K562 (cell line): ENCODE results near the gene DNAJC2. TPM values are rescaled to one million over a fixed set of nuclear protein-coding genes. Genes with fewer than 3 reads are reported as not detected.

Experiments used
- ADNP ChIP-seq: fragments of 200-800 bp; sonication (Bioruptor generic); IDR thresholded peaks from 2 replicates; pipeline ENCODE4 v1.6.1; 2016; ENCODE audit warnings: missing genetic modification characterization, missing compliant biosample characterization
- ARHGAP35 ChIP-seq: fragments of 450-650 bp; IDR thresholded peaks from 2 replicates; pipeline ENCODE4 v1.6.1; 2018; ENCODE audit not compliant: partially characterized antibody
- CEBPG ChIP-seq, 3 experiments: fragments of 200-800 bp in 1 of 3; sonication (Bioruptor generic) in 1 of 3; sonication (generic) in 1 of 3; formaldehyde crosslinking in 1 of 3; IDR thresholded peaks in 2 of 3; conservative IDR thresholded peaks in 1 of 3; 2 replicates each; pipeline versions ENCODE4 v1.6.1 to v1.8.0; 2016 to 2022; ENCODE audit warnings: missing compliant biosample characterization in 2 of 3, missing genetic modification characterization in 2 of 3, mild to moderate bottlenecking in 1 of 3, missing genetic modification reagents in 1 of 3
- E4F1 ChIP-seq: fragments of 250-450 bp; sonication (Bioruptor Pico); IDR thresholded peaks from 2 replicates; pipeline ENCODE4 v1.5.0; 2021; ENCODE audit warnings: mild to moderate bottlenecking, borderline replicate concordance
- ETV1 ChIP-seq: fragments of 450-650 bp; conservative IDR thresholded peaks from 2 replicates; pipeline ENCODE4 v1.6.1; 2016; ENCODE audit warnings: missing genetic modification characterization, control low read depth, low read depth, missing compliant biosample characterization
- ETV5 ChIP-seq: sonication (generic); formaldehyde crosslinking; IDR thresholded peaks from 2 replicates; pipeline ENCODE4 v1.4.0; 2020; ENCODE audit warnings: low read depth, mild to moderate bottlenecking, missing genetic modification reagents
- HIVEP1 ChIP-seq: fragments of 250-450 bp; sonication (Bioruptor Pico); IDR thresholded peaks from 2 replicates; pipeline ENCODE4 v1.4.0; 2020; ENCODE audit warnings: mild to moderate bottlenecking
- KHSRP ChIP-seq: fragments of 450-650 bp; IDR thresholded peaks from 2 replicates; pipeline ENCODE4 v1.6.1; 2017
- KLF6 ChIP-seq: fragments of 250-450 bp; sonication (Bioruptor Pico); IDR thresholded peaks from 2 replicates; pipeline ENCODE4 v1.4.0; 2020; ENCODE audit warnings: mild to moderate bottlenecking, moderate library complexity, borderline replicate concordance
- NFRKB ChIP-seq: fragments of 450-650 bp; IDR thresholded peaks from 2 replicates; pipeline ENCODE4 v1.6.1; 2016; ENCODE audit warnings: low read depth
- NR3C1 ChIP-seq: sonication (generic); formaldehyde crosslinking; IDR thresholded peaks from 2 replicates; pipeline ENCODE4 v1.8.1; 2022; ENCODE audit warnings: missing genetic modification reagents
- NUFIP1 ChIP-seq: fragments of 450-650 bp; IDR thresholded peaks from 2 replicates; pipeline ENCODE4 v1.6.1; 2018; ENCODE audit not compliant: partially characterized antibody
- PCBP1 ChIP-seq: fragments of 200-400 bp; formaldehyde crosslinking; IDR thresholded peaks from 2 replicates; pipeline ENCODE4 v1.6.1; 2018; ENCODE audit warnings: mild to moderate bottlenecking, low read depth, low read length; ENCODE audit not compliant: poor library complexity, severe bottlenecking
- POU5F1 ChIP-seq: fragments of 150-350 bp; IDR thresholded peaks from 2 replicates; pipeline ENCODE4 v1.6.1; 2014; ENCODE audit warnings: borderline replicate concordance, low read length, low read depth, mild to moderate bottlenecking; ENCODE audit not compliant: partially characterized antibody
- TAF1 ChIP-seq: IDR thresholded peaks from 2 replicates; pipeline ENCODE4 v1.6.1; 2011; ENCODE audit warnings: mild to moderate bottlenecking, low read length, moderate library complexity; ENCODE audit not compliant: insufficient read depth, control insufficient read depth, severe bottlenecking; ENCODE audit errors: extremely low read depth
- ZMIZ1 ChIP-seq, 2 experiments: fragments of 150-350 bp in 1 of 2; IDR thresholded peaks; 2 replicates each; pipeline ENCODE4 v1.6.1; 2012 to 2016; ENCODE audit warnings: low read depth in 2 of 2, low read length in 2 of 2, mild to moderate bottlenecking in 1 of 2, moderate library complexity in 1 of 2
- ZNF3 ChIP-seq: fragments of 250-450 bp; sonication (Bioruptor Pico); IDR thresholded peaks from 2 replicates; pipeline ENCODE4 v1.5.0; 2021; ENCODE audit warnings: mild to moderate bottlenecking, moderate library complexity
- ZNF41 ChIP-seq: fragments of 250-450 bp; sonication (Bioruptor Pico); conservative IDR thresholded peaks from 2 replicates; pipeline ENCODE4 v1.4.0; 2020; ENCODE audit warnings: mild to moderate bottlenecking
- ZNF695 ChIP-seq: fragments of 450-650 bp; formaldehyde crosslinking; IDR thresholded peaks from 2 replicates; pipeline ENCODE4 v1.4.0; 2020; ENCODE audit warnings: mild to moderate bottlenecking, moderate library complexity
- ZSCAN32 ChIP-seq: fragments of 450-650 bp; formaldehyde crosslinking; IDR thresholded peaks from 2 replicates; pipeline ENCODE4 v1.4.0; 2020; ENCODE audit warnings: mild to moderate bottlenecking, moderate library complexity
- polyA plus RNA-seq, 8 experiments: library from polyadenylated mRNA; depleted of rRNA in 4 of 8; stranded (reverse) in 5 of 8; unstranded in 3 of 8; fragments of >200 nt; fragmentation: Nextera tagmentation in 2 of 8; fragmentation: Illumina TruSeq in 1 of 8; extraction: Ambion mirVana in 2 of 8; extraction: Trizol in 1 of 8; gene quantifications; 2 replicates each; pipeline versions ENCODE4 v1.2.1 to v1.2.3, GENCODE V29; 2011 to 2014; ENCODE audit warnings: inconsistent platforms in 1 of 8, missing spikeins in 1 of 8
- total RNA-seq, 7 experiments: library from RNA; depleted of rRNA in 6 of 7; stranded (reverse); fragments of >200 nt in 6 of 7; fragmentation: Illumina TruSeq in 2 of 7; extraction: Trizol in 2 of 7; gene quantifications; 2 replicates each; pipeline versions ENCODE4 v1.2.1 to v1.2.3, GENCODE V29; 2011 to 2021; ENCODE audit warnings: low replicate concordance in 1 of 7

The DNAJC2 gene
- total and polyA plus RNA-seq, 9 of the 15 experiments (the other 6 are each of a cell fraction or from before 2014, with no cell fraction given) = 40.2 to 157 (median 92.1) TPM

- TF ChIP-seq TAF1 (peak; percentile 97), ETV5 (peak; percentile 88), CEBPG (CRISPR knock-in tag; IDR thresholded peaks at IDR 0.05) (no peak), CEBPG (tag; conservative IDR thresholded peaks at IDR 0.05 in 1 of 2, IDR thresholded peaks at IDR 0.05 in 1 of 2) (no peak), ZNF695 (no peak), KHSRP (no peak), E4F1 (CRISPR knock-in tag) (no peak), NUFIP1 (no peak), POU5F1 (peak; percentile 16), ZMIZ1 (IDR thresholded peaks at IDR 0.05; ENCODE audit: low read depth in 2 of 2, low read length in 2 of 2) (peak in 1 of 2 experiments; percentile 58; a peak in 2 of 4 replicates), NFRKB (peak; percentile 84), HIVEP1 (CRISPR knock-in tag) (no peak), ARHGAP35 (no peak), PCBP1 (no peak), ETV1 (peak; percentile 96), ADNP (tag) (no peak), ZNF41 (no peak), NR3C1 (CRISPR knock-in tag) (no peak), ZSCAN32 (CRISPR knock-in tag) (no peak), KLF6 (CRISPR knock-in tag) (no peak), ZNF3 (CRISPR knock-in tag) (no peak)
Observed at GRCh38 chr7:103347507-103348267, 3.1 kb upstream of the DNAJC2 start, which contains the start of gene PSMC2 (continued).
